Measurements from ENCODE around the gene SHISA9.

SHISA9 gene

GRCh38 chr16:13289515-13289914 is 388.1 kb downstream of the SHISA9 start:
- no peak overlapping the region for H3K27ac ChIP-seq
- TF ChIP-seq ZFX (IDR thresholded peaks at IDR 0.05; ENCODE audit: borderline replicate concordance) (no peak), CTCF (IDR thresholded peaks at IDR 0.05) (no peak)

Measured in 22Rv1 (cell line).